Middle frontal gyrus (tissue), 1 donor: ENCODE results near the gene GLIS1.

Source experiments
- DNase-seq: peaks from one replicate; pipeline ENCODE4 v3.0.0-alpha.2; 2015; ENCODE audit warnings: low spot score; ENCODE audit errors: extremely low spot score

GLIS1 gene

GRCh38 chr1:53511323-53511932, 227.5 kb downstream of the GLIS1 start:
- no peak for DNase-seq

GRCh38 chr1:53510215-53510614, 228.7 kb downstream of the GLIS1 start:
- DNase-seq, result no peak

GRCh38 chr1:53509775-53510174, 229.2 kb downstream of the GLIS1 start:
- no peak for DNase-seq

- DNase-seq, result no peak
These were observed 229.8 kb downstream of the GLIS1 start for GRCh38 chr1:53508991-53509666.

GRCh38 chr1:53508056-53508990, 230.6 kb downstream of the GLIS1 start:
- DNase-seq, result no peak

GRCh38 chr1:53507116-53507820, 231.7 kb downstream of the GLIS1 start:
- no peak for DNase-seq

- no peak for DNase-seq
These were observed 232.5 kb downstream of the GLIS1 start for GRCh38 chr1:53506355-53507050.

- no peak for DNase-seq
These were observed 233.1 kb downstream of the GLIS1 start for GRCh38 chr1:53505891-53506290.

- DNase-seq, result no peak
These were observed 233.6 kb downstream of the GLIS1 start for GRCh38 chr1:53505401-53505800.

GRCh38 chr1:53504901-53505300, 234.1 kb downstream of the GLIS1 start:
- no peak for DNase-seq

GRCh38 chr1:53503433-53504217, 235.3 kb downstream of the GLIS1 start:
- no peak for DNase-seq

GRCh38 chr1:53502641-53503432, 236.1 kb downstream of the GLIS1 start:
- no peak for DNase-seq

- DNase-seq, result no peak
These were observed 237.6 kb downstream of the GLIS1 start for GRCh38 chr1:53501065-53502005.

- DNase-seq, result no peak
These were observed 238.5 kb downstream of the GLIS1 start for GRCh38 chr1:53500204-53501064.

- no peak for DNase-seq
These were observed 239.4 kb downstream of the GLIS1 start for GRCh38 chr1:53499257-53500203.

- no peak for DNase-seq
These were observed 240.3 kb downstream of the GLIS1 start for GRCh38 chr1:53498555-53499131.
